AG10803 (cell line): ENCODE data around the gene TJAP1.
A peak's percentile ranks its signal among the peaks of the same experiment; 100 is the strongest.
"Not testable (repeated sequence)": the region's sequence is repeated elsewhere in the genome, so short reads cannot be mapped to it uniquely, and the experiment has no call there.

Source experiments
- DNase-seq: peaks from one replicate; pipeline ENCODE4 v3.0.0; 2010; ENCODE audit warnings: low read depth
- H3K4me3 ChIP-seq: 2 replicates; pipeline ENCODE4 v1.5.1; 2011; ENCODE audit warnings: mild to moderate bottlenecking, low read length, control low read depth
- CTCF ChIP-seq: conservative IDR thresholded peaks from 2 replicates; pipeline ENCODE4 v1.5.1; 2011; ENCODE audit warnings: mild to moderate bottlenecking, low read length, control low read depth, inconsistent platforms

TJAP1 gene

DNA sequence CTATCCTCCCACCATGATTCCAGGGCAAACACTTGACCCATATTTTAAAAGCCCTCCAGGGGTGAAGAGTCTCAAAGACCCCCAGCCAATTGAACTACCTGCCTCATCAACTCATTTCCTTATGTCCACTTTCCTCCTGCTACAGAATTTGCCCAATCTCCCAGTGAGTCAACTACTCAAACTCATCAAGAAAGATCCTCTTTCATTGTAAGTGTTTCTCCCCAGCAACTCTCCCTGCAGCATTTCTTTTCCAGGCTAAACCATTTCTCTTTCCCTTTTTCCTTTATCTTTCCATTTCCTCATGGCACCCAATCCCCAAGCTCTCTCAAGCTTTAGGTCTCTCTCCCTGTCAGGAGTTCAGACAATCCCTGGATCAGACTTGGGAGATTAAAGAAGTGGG, 23.5 kb upstream of the TJAP1 start:
- no peak for TF ChIP-seq CTCF
- DNase-seq: no peak
- H3K4me3 ChIP-seq: no peak overlapping the region

DNA sequence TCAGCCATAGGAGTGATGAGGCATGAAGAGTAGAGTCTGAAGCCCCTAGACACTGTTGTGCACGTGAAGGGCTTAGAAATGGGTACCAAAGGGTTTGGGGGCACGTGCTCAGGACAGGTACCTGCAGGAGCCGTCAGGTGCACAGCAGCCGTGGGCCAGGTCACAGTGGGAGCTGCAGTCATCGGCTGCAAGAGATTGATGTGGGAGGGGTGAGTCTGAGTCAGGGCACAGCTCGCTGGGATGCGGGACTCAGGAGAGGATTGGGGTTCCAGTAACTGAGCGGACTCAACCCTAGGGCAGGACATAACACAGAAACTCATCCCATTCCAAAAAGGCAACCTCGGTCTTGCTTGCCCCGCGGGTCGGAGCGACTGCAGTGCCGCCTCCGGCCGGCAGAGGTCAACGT, 23.1 kb upstream of the TJAP1 start:
- TF ChIP-seq CTCF: peak; percentile 89
- H3K4me3 ChIP-seq: no peak overlapping the region
- DNase-seq: no peak

DNA sequence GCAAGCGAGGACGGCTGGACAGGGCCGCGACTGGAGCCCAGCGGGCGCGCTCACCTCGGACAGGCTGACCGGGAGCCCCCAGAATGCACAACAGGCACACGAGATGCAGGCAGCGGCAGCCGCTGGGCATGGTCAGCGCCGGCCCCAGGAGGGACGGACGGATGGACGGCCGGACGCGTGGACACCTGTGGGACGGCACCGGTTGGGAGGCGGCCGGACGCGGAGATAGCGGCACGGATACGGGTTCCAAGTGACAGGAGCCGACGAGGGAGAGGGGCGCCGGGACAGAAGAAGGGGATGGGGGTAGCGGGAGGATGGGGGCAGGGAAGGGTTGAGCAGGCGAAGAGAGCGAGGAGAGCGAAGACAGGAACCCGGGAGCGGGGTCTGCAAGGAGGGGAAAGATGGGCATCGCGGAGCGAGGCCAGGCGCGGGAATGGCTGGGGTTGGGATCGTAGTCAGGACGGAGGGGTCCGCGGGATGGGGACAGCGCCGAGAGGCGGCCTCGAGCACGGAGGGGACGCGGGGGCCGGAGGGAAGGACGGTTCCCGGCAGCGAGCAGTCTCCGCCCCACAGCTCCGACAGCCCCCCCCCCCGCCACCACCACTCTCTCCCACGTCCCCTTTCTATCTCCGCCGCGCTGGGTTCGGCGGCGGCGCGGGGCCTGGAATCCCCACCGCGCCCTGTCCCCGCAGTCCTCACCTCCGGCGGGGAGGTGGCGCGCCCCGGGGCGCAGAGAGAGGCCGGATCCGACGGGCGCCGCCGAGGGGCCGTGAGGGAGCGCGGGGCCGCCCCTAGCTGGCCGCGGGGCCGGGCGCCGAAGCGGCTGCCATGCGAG, 22.5 kb upstream of the TJAP1 start:
- peak; percentile 82 for DNase-seq
- H3K4me3 ChIP-seq: peak overlapping the region; percentile 55
- no peak for TF ChIP-seq CTCF

DNA sequence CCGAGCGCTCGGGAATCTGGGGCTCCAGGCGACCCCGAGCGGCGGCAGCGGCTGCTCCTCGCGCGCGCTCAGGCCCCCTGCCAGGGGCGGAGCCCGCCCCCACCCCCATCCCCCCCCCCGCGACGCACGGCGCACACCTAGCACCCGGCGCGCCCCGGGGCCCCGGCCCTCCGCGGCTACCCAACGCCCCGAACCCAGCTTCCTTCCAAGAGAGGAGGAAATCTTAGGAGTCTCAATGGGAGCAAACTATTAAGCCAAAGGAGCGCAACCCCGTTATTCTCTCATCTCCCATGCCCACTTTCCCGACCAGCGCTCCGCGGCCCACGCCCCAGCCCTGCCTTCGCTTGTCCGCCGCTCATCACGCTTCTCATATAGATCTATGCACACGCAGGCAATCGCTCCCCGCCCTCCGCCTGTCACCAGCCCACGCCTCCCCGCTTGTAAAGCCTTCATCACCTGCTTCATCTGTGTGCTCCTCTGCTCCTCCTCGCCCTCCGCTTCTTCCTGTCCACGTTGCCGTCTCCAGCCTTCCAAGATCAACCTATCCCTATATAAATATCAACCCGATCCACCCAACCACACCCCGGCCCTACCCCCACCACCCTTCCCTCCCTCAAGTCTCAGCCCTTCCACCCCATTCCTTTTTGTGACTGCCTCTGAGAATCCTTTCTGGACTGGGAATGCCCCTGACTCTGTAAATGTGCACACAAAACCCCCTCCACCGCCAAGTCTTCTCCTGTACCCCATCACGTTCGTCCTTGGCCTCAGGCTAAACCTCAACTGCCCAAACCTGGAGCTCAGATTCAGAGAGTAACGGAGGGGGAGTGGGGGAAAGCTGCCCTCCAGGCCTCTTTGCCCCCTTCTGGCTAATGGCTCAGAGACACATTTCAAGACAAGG, 21.6 kb upstream of the TJAP1 start, which contains the start of gene DLK2:
TSS of gene DLK2 (minus strand) at position 18 of the 898 bp plus-strand sequence. CDS start 723 bp downstream, outside the sequence.
- DNase-seq: no peak
- peak within 1 kb of the TSS; percentile 55 for H3K4me3 ChIP-seq
- no peak for TF ChIP-seq CTCF

DNA sequence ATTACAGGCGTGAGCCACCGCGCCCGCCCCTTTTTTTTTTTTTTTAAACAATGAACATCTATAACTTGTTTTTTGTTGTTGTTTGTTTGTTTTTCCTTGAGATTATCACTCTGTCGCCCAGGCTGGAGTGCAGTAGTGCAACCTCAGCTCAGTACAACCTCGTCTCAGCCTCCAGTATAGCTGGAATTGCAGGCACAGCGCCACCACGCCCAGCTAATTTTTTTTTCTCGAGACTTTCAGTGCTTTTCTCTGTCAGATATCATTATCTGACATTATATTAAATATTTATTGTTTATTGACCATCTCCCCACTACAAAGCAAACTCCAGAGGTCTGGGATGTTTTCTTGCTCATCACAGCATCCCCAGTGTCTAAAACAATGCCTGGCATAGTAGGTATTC, 19.7 kb upstream of the TJAP1 start:
- TF ChIP-seq CTCF: no peak
- DNase-seq: no peak
- no peak overlapping the region for H3K4me3 ChIP-seq

DNA sequence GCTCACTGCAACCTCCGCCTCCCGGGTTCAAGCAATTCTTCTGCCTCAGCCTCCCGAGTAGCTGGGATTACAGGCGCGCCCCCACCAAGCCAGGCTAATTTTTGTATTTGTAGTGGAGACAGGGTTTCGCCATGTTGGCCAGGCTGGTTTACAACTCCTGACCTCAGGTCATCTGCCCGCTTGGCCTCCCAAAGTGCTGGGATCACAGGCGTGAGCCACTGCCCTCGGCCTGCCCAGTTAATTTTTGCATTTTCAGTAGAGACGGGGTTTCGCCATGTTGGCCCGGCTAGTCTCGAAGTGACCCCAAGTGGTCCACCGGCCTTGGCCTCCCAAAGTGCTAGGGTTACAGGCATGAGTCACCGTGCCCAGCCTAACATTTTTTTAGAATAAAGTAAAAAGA, 19.2 kb upstream of the TJAP1 start:
- not testable (repeated sequence) for DNase-seq

DNA sequence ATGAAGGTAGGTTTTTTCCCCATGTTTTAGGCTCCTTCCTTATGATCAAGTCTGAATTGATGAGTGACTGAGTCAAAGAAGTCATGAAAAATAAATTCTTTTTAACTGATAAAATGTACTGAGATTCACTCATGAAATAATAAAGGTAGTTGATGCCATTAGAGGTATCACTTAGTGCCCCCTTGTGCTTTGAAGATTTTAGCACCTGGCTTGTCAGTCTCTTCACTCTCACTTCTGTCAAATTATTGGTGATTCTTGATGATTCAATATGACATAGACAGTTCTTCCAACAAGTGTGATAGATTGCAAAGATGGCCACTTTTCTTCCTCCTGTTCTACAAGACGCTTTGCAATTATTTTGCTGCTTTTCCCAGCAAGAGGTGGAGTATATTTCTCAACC, 17.8 kb upstream of the TJAP1 start:
- no peak overlapping the region for H3K4me3 ChIP-seq
- TF ChIP-seq CTCF: no peak
- no peak for DNase-seq

More for the DNA sequence above, 19.2 kb upstream of the TJAP1 start:
- H3K4me3 ChIP-seq: not testable (repeated sequence)
